ENCODE results near the gene CUTC. TPM values are rescaled to one million over a fixed set of nuclear protein-coding genes. Genes with fewer than 3 reads are reported as not detected.

CUTC gene
- total RNA-seq, 4 donors from 2014 or later: 24.5 to 35.1 (median 27.7) TPM

- no peak for ATAC-seq
- Histone ChIP-seq H3K27me3 (no peaks in the 10 kb centered on the region), H3K4me1 (no peaks in the 10 kb centered on the region), H3K36me3 (no peaks in the 10 kb centered on the region), H3K9me3 (no peaks in the 10 kb centered on the region), H3K4me3 (no peak overlapping the region), H3K27ac (no peak overlapping the region)
- WGBS, 2 donors (ENCODE audit: low coverage in 1 of 2): 75 to 87% methylated on average over 2 to 5 of the region's 5 CpGs
- TF ChIP-seq POLR2A (IDR thresholded peaks at IDR 0.05) (no peak), CTCF (IDR thresholded peaks at IDR 0.05) (no peak), EP300 (IDR thresholded peaks at IDR 0.05) (no peak), POLR2AphosphoS5 (IDR thresholded peaks at IDR 0.05) (no peak)
Observed at GRCh38 chr10:99769706-99770105, 37.7 kb downstream of the CUTC start.

GRCh38 chr10:99770408-99771045 lies 38.5 kb downstream of the CUTC start:
- Histone ChIP-seq H3K4me3 (no peak overlapping the region), H3K27ac (no peak overlapping the region), H3K36me3 (no peaks in the 10 kb centered on the region), H3K27me3 (no peaks in the 10 kb centered on the region), H3K4me1 (no peaks in the 10 kb centered on the region), H3K9me3 (no peaks in the 10 kb centered on the region)
- no peak for ATAC-seq
- WGBS, 2 donors (ENCODE audit: low coverage in 1 of 2): 76 to 90% methylated on average over 4 of the region's 4 CpGs
- TF ChIP-seq POLR2A (IDR thresholded peaks at IDR 0.05): no peak
- TF ChIP-seq CTCF (IDR thresholded peaks at IDR 0.05): no peak
- TF ChIP-seq POLR2AphosphoS5 (IDR thresholded peaks at IDR 0.05): no peak
- no peak for TF ChIP-seq EP300 (IDR thresholded peaks at IDR 0.05)

GRCh38 chr10:99775850-99776249 lies 43.8 kb downstream of the CUTC start:
- Histone ChIP-seq H3K36me3 (no peaks in the 10 kb centered on the region), H3K9me3 (no peaks in the 10 kb centered on the region), H3K27ac (no peak overlapping the region), H3K4me3 (no peak overlapping the region), H3K4me1 (peaks cover 0 to 4% (median 3%) of the 10 kb centered on the region in 3 donors), H3K27me3 (no peaks in the 10 kb centered on the region)
- TF ChIP-seq POLR2A (IDR thresholded peaks at IDR 0.05): no peak
- peak; percentile 67 for ATAC-seq

- no peak overlapping the region for H3K27ac ChIP-seq
- no peak for ATAC-seq
Observed at GRCh38 chr10:99777918-99778714, 46.1 kb downstream of the CUTC start.

GRCh38 chr10:99779335-99779734 lies 47.3 kb downstream of the CUTC start:
- no peak for TF ChIP-seq POLR2A (IDR thresholded peaks at IDR 0.05)
- TF ChIP-seq EP300 (IDR thresholded peaks at IDR 0.05): no peak
- Histone ChIP-seq H3K9me3 (no peaks in the 10 kb centered on the region), H3K4me3 (no peak overlapping the region), H3K27ac (peak overlapping the region in 3 of 4 donors; percentile 25 to 63 (median 53)), H3K4me1 (peaks cover 0 to 13% (median 4%) of the 10 kb centered on the region in 3 donors), H3K36me3 (no peaks in the 10 kb centered on the region), H3K27me3 (no peaks in the 10 kb centered on the region)
- 6 to 30% methylated on average over 2 of the region's 4 CpGs for WGBS, 2 donors (ENCODE audit: low coverage in 1 of 2)
- ATAC-seq: peak; percentile 46

More at GRCh38 chr10:99777918-99778714, 46.1 kb downstream of the CUTC start:
- Histone ChIP-seq H3K4me1 (peaks cover 0 to 4% (median 3%) of the 10 kb centered on the region in 3 donors), H3K27me3 (no peaks in the 10 kb centered on the region), H3K9me3 (no peaks in the 10 kb centered on the region), H3K4me3 (no peak overlapping the region), H3K36me3 (no peaks in the 10 kb centered on the region)
- TF ChIP-seq POLR2AphosphoS5 (IDR thresholded peaks at IDR 0.05) (no peak), CTCF (IDR thresholded peaks at IDR 0.05) (no peak), EP300 (IDR thresholded peaks at IDR 0.05) (no peak), POLR2A (IDR thresholded peaks at IDR 0.05) (no peak)
- 100% methylated on average over 1 of the region's 1 CpG; no CpG with 5 or more reads in 1 of the 2 donors for WGBS, 2 donors (ENCODE audit: low coverage in 1 of 2)
